Stimulated activated CD4-positive, alpha-beta T cell treated with anti-CD3 and anti-CD28 coated beads, Interleukin-1b, Interleukin-23, amount 100 ng/mL, for 4 hours (primary cell): Measurements from ENCODE around the gene NCF4.

Experiments
- DNase-seq, 2 donors: peaks; one replicate each; pipeline ENCODE4 v3.0.0-alpha.2; 2020; ENCODE audit warnings: low read depth in 2 of 2

NCF4 gene

GRCh38 chr22:36922105-36922608 is 61.4 kb downstream of the NCF4 start:
- DNase-seq, result no peak

- DNase-seq, result no peak
These were observed 61.9 kb downstream of the NCF4 start for GRCh38 chr22:36922711-36923110.

GRCh38 chr22:36923131-36923788 is 62.5 kb downstream of the NCF4 start:
- no peak for DNase-seq

GRCh38 chr22:36924151-36924698 is 63.4 kb downstream of the NCF4 start:
- DNase-seq, result no peak

GRCh38 chr22:36925388-36926290 is 64.8 kb downstream of the NCF4 start:
- no peak for DNase-seq

- DNase-seq, result no peak
These were observed 65.5 kb downstream of the NCF4 start for GRCh38 chr22:36926309-36926708.

GRCh38 chr22:36926721-36927435 is 66.1 kb downstream of the NCF4 start:
- no peak for DNase-seq
